Measurements from ENCODE around the gene PIWIL1.

The PIWIL1 gene

DNA sequence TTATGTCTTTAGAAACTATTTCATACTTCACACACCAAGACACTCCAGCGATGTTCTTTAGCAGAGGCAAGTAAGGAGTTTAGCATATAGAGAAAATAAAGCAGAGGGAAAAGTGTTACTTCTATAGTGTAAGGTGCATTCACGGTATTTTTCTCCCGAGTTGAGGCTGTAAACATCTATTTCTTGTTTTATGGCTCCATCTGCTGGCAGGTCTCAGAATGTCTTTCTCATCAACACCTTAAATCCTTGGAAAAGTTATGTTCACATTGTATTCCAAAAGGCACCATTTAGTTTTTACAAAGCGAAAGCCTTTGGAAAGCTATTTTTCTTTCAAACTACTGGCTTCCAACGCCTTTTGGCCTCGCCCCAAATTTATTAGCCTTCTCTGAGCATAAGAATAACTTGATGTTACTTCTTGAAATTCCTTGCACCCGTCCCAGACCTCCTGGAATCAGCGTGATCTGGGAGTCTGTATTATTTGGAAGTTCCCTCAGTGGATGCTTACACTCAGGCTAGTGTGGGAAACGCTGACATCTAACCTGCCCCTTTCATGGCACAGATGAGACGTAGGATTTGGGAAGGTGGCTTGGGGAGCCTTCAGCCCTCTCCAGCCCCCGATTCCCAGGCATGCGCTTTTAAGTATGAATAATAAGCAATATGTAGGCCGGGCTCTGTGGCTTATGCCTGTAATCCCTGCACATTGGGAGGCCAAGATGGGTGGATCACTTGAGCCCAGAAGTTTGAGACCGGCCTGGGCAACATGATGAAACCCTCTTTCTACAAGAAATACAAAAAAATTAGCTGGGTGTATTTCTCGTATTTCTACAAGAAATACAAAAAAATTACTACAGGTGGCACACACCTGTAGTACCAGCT is 1.9 kb upstream of the PIWIL1 start:
- Histone ChIP-seq H3K27me3 (ENCODE audit: control insufficient read depth in 1 of 2, insufficient read depth in 2 of 2, low read length in 2 of 2) (peaks cover 9% of the 10 kb centered on the region in 2 donors), H3K27ac (ENCODE audit: low read depth, low read length) (no peak overlapping the region), H3K9ac (ENCODE audit: low read depth in 1 of 2, low read length in 2 of 2) (no peak overlapping the region), H3K9me3 (ENCODE audit: control insufficient read depth in 1 of 2, low read length in 2 of 2) (no peaks in the 10 kb centered on the region), H3K4me3 (ENCODE audit: low read depth in 1 of 2, low read length in 2 of 2) (no peak overlapping the region), H3K36me3 (ENCODE audit: control insufficient read depth in 1 of 2, insufficient read depth in 2 of 2, low read length in 2 of 2) (no peaks in the 10 kb centered on the region), H3K4me1 (ENCODE audit: control insufficient read depth in 1 of 2, insufficient read depth in 2 of 2, low read length in 2 of 2) (no peaks in the 10 kb centered on the region)

DNA sequence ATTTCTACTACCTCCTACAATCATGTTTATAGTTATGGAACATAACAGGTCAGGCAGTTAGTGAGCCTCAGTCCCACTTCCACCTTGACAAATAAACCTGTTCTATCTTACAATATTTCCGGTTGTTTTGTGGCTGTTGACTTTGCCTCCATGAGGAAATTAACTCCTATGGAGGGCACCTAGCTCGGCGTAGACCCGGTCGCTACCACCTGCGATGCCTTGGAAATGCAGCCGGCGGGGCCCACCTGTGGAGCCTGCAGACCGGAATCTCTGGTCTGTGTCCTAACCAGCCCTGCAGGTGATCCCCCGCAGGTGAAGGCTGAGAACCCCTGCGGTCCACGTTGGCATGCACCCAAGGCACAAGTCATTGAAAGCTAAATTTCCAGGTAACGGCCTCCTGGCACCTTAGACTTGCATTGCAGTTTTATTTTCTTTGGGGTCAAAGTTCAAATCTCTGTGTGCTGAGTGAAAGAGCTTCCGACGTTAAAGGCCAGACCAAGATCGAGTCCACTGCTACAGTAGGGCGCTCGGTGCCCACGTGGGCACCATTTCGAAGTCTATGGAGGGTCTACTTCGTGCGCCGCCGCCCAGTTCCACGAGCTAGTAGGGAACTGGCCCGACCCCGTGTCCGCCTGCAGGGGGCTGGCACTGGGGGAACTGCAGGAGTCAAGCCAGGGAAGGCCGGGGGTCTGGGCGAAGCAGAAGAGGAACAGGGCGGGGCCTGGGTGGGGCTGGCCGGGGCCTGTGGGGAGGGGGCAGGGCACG is 782 bp upstream of the PIWIL1 start:
- Histone ChIP-seq H3K4me1 (ENCODE audit: control insufficient read depth in 1 of 2, insufficient read depth in 2 of 2, low read length in 2 of 2) (no peaks in the 10 kb centered on the region), H3K27ac (ENCODE audit: low read depth, low read length) (no peak overlapping the region), H3K27me3 (ENCODE audit: control insufficient read depth in 1 of 2, insufficient read depth in 2 of 2, low read length in 2 of 2) (peaks cover 9% of the 10 kb centered on the region in 2 donors), H3K4me3 (ENCODE audit: low read depth in 1 of 2, low read length in 2 of 2) (no peak overlapping the region), H3K9ac (ENCODE audit: low read depth in 1 of 2, low read length in 2 of 2) (no peak overlapping the region), H3K9me3 (ENCODE audit: control insufficient read depth in 1 of 2, low read length in 2 of 2) (no peaks in the 10 kb centered on the region), H3K36me3 (ENCODE audit: control insufficient read depth in 1 of 2, insufficient read depth in 2 of 2, low read length in 2 of 2) (no peaks in the 10 kb centered on the region)

DNA sequence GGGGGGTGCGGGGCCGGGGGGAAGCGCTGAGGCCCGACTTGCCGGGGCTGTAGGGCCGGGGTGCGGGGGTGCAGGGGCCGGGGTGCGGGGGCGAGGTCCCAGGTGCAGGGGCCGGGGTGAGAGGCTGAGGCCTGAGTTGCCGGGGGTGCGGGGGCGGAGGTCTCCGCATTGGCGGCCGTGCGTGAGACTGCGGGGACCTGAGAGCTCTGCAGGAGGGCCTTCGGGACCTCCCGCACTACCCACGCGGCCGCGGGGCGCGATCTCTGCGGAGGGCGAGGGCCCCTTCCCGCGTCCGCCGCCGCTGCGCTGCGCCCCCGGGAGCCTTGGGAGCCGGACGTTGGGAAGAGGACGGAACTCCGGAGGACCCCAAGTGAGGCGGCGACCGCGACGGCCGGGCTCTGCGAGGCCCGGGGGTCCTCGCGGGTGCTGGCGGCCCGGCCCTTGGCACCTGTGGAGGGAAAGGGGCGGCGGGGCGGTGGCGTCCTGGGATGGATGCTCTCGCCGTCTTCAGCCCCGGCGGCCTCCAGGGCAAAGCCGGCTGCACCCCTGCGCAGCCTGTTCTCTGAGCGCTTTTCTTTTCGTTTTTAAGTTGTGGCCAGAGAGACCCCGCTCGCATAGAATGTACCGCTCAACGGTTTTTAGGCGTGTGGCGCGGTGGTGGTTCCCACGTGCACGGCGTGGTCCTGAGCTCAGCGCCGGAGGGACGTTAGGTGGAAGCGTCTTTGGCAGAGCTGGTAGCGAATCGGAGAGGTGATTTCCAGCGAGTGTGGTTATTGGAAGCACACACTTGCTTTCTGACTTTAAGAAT is 1.3 kb downstream of the PIWIL1 start:
- H3K4me3 ChIP-seq (ENCODE audit: low read depth in 1 of 2, low read length in 2 of 2) = no peak overlapping the region
- no peak overlapping the region for H3K9ac ChIP-seq (ENCODE audit: low read depth in 1 of 2, low read length in 2 of 2)

DNA sequence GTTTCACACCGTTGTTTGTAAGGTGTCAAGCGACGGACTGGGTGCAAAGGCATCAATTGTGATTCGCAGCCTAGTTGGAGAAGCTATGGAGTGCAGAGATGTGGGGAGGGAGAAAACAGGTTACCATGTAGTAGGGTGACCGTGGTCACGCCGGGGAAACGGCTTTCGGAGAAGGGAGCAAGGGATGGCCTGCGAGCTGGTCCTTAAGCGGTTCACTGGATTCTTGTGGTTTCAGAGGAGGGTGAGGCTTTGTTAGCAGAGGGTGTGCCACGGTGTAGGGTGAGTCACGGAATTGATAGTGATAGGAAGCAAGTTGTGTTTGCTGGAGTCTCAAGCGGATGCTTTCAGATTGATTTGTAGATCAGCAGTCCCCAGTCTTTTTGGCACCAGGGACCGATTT is 2.3 kb downstream of the PIWIL1 start:
- Histone ChIP-seq H3K9ac (ENCODE audit: low read depth in 1 of 2, low read length in 2 of 2) (no peak overlapping the region), H3K36me3 (ENCODE audit: control insufficient read depth in 1 of 2, insufficient read depth in 2 of 2, low read length in 2 of 2) (no peaks in the 10 kb centered on the region), H3K4me1 (ENCODE audit: control insufficient read depth in 1 of 2, insufficient read depth in 2 of 2, low read length in 2 of 2) (no peaks in the 10 kb centered on the region), H3K9me3 (ENCODE audit: control insufficient read depth in 1 of 2, low read length in 2 of 2) (no peaks in the 10 kb centered on the region), H3K4me3 (ENCODE audit: low read depth in 1 of 2, low read length in 2 of 2) (no peak overlapping the region), H3K27me3 (ENCODE audit: control insufficient read depth in 1 of 2, insufficient read depth in 2 of 2, low read length in 2 of 2) (peaks cover 4 to 9% of the 10 kb centered on the region in 2 donors), H3K27ac (ENCODE audit: low read depth, low read length) (no peak overlapping the region)

More for the DNA sequence above, 1.3 kb downstream of the PIWIL1 start:
- H3K27me3 ChIP-seq (ENCODE audit: control insufficient read depth in 1 of 2, insufficient read depth in 2 of 2, low read length in 2 of 2) = peaks cover 9% of the 10 kb centered on the region in 2 donors
- H3K36me3 ChIP-seq (ENCODE audit: control insufficient read depth in 1 of 2, insufficient read depth in 2 of 2, low read length in 2 of 2) = no peaks in the 10 kb centered on the region
- H3K9me3 ChIP-seq (ENCODE audit: control insufficient read depth in 1 of 2, low read length in 2 of 2) = no peaks in the 10 kb centered on the region
- H3K4me1 ChIP-seq (ENCODE audit: control insufficient read depth in 1 of 2, insufficient read depth in 2 of 2, low read length in 2 of 2) = no peaks in the 10 kb centered on the region
- no peak overlapping the region for H3K27ac ChIP-seq (ENCODE audit: low read depth, low read length)

DNA sequence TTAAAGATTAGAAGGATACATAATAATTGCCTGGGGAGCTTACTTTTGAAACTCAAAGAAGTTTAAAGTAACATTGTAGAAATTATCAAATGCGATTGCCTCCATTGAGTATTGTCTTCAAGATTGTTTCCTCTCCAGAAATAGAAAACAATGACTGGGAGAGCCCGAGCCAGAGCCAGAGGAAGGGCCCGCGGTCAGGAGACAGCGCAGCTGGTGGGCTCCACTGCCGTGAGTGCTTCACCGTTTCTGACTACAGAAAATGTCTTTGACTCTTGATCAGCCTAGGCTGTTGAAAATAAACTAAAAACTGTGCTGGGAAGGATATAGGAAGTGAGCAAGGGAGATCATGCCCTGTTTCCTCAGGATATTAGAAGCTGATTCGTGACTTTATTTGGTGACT is 4.8 kb downstream of the PIWIL1 start:
- Histone ChIP-seq H3K9ac (ENCODE audit: low read depth in 1 of 2, low read length in 2 of 2) (no peak overlapping the region), H3K4me1 (ENCODE audit: control insufficient read depth in 1 of 2, insufficient read depth in 2 of 2, low read length in 2 of 2) (no peaks in the 10 kb centered on the region), H3K4me3 (ENCODE audit: low read depth in 1 of 2, low read length in 2 of 2) (no peak overlapping the region)

DNA sequence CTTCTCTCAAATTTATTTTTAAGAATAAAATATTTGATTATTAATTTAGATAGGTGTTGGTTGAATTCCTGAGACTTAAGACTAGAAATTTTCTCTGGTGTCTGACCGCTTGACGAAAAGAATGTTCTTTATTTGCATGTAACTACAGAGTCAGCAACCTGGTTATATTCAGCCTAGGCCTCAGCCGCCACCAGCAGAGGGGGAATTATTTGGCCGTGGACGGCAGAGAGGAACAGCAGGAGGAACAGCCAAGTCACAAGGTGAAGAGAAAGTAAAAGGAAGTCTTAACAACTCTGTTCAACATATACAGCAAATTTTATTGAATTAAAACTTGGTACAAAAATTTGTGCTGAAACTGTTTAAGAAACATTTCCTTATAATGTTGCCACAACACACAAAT is 5.2 kb downstream of the PIWIL1 start:
- no peaks in the 10 kb centered on the region for H3K36me3 ChIP-seq (ENCODE audit: control insufficient read depth in 1 of 2, insufficient read depth in 2 of 2, low read length in 2 of 2)
- H3K9ac ChIP-seq (ENCODE audit: low read depth in 1 of 2, low read length in 2 of 2) = no peak overlapping the region
- no peaks in the 10 kb centered on the region for H3K9me3 ChIP-seq (ENCODE audit: control insufficient read depth in 1 of 2, low read length in 2 of 2)
- peaks cover 3 to 9% of the 10 kb centered on the region in 2 donors for H3K27me3 ChIP-seq (ENCODE audit: control insufficient read depth in 1 of 2, insufficient read depth in 2 of 2, low read length in 2 of 2)
- no peak overlapping the region for H3K27ac ChIP-seq (ENCODE audit: low read depth, low read length)
- H3K4me1 ChIP-seq (ENCODE audit: control insufficient read depth in 1 of 2, insufficient read depth in 2 of 2, low read length in 2 of 2) = no peaks in the 10 kb centered on the region
- H3K4me3 ChIP-seq (ENCODE audit: low read depth in 1 of 2, low read length in 2 of 2) = no peak overlapping the region

More for the DNA sequence above, 4.8 kb downstream of the PIWIL1 start:
- Histone ChIP-seq H3K9me3 (ENCODE audit: control insufficient read depth in 1 of 2, low read length in 2 of 2) (no peaks in the 10 kb centered on the region), H3K27me3 (ENCODE audit: control insufficient read depth in 1 of 2, insufficient read depth in 2 of 2, low read length in 2 of 2) (peaks cover 3 to 9% of the 10 kb centered on the region in 2 donors), H3K27ac (ENCODE audit: low read depth, low read length) (no peak overlapping the region), H3K36me3 (ENCODE audit: control insufficient read depth in 1 of 2, insufficient read depth in 2 of 2, low read length in 2 of 2) (no peaks in the 10 kb centered on the region)

DNA sequence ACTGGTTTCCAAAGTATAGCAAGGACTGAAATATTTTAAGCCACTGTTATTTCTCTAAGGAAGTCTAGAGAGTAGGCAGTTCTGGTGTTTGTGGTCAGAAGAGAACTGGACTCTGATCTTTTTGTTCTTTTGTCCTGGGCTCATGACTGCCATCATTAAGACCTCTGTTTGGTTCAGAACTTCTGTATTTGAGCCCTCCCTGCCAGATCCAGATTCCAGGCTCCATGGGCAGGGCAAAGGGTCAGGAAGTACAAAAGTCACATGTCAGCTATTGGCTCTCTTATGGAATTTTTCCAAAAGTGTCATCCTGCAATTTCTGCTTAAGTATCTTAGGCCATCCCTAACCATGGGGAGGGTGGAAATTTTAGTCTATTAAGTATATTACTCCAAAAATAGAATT is 6.8 kb downstream of the PIWIL1 start:
- Histone ChIP-seq H3K4me1 (ENCODE audit: control insufficient read depth in 1 of 2, insufficient read depth in 2 of 2, low read length in 2 of 2) (no peaks in the 10 kb centered on the region), H3K27ac (ENCODE audit: low read depth, low read length) (no peak overlapping the region), H3K9ac (ENCODE audit: low read depth in 1 of 2, low read length in 2 of 2) (no peak overlapping the region), H3K9me3 (ENCODE audit: control insufficient read depth in 1 of 2, low read length in 2 of 2) (no peaks in the 10 kb centered on the region), H3K36me3 (ENCODE audit: control insufficient read depth in 1 of 2, insufficient read depth in 2 of 2, low read length in 2 of 2) (no peaks in the 10 kb centered on the region), H3K4me3 (ENCODE audit: low read depth in 1 of 2, low read length in 2 of 2) (no peak overlapping the region), H3K27me3 (ENCODE audit: control insufficient read depth in 1 of 2, insufficient read depth in 2 of 2, low read length in 2 of 2) (peaks cover 3 to 5% of the 10 kb centered on the region in 2 donors)

DNA sequence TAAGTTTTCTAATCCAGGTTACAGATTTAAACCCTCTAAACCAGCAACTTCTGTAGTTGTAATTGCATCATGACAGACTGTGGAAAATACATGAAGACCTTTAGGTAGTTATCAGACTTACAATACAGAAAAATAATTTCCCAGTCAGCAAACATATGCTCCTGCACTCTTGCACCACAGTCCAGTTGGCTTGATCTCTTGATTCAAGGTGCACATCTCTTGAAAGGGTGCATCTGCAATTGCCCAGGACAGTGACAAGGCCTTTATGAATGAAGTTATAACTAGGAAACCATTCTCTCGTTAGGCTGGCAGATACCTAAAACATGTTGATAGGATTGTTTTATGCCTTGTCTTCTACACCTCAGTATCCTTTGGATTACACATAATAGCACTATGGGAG is 7.6 kb downstream of the PIWIL1 start:
- Histone ChIP-seq H3K27me3 (ENCODE audit: control insufficient read depth in 1 of 2, insufficient read depth in 2 of 2, low read length in 2 of 2) (peaks cover 0 to 3% of the 10 kb centered on the region in 2 donors), H3K4me3 (ENCODE audit: low read depth in 1 of 2, low read length in 2 of 2) (no peak overlapping the region), H3K9me3 (ENCODE audit: control insufficient read depth in 1 of 2, low read length in 2 of 2) (no peaks in the 10 kb centered on the region), H3K27ac (ENCODE audit: low read depth, low read length) (no peak overlapping the region), H3K4me1 (ENCODE audit: control insufficient read depth in 1 of 2, insufficient read depth in 2 of 2, low read length in 2 of 2) (no peaks in the 10 kb centered on the region), H3K9ac (ENCODE audit: low read depth in 1 of 2, low read length in 2 of 2) (no peak overlapping the region), H3K36me3 (ENCODE audit: control insufficient read depth in 1 of 2, insufficient read depth in 2 of 2, low read length in 2 of 2) (no peaks in the 10 kb centered on the region)

DNA sequence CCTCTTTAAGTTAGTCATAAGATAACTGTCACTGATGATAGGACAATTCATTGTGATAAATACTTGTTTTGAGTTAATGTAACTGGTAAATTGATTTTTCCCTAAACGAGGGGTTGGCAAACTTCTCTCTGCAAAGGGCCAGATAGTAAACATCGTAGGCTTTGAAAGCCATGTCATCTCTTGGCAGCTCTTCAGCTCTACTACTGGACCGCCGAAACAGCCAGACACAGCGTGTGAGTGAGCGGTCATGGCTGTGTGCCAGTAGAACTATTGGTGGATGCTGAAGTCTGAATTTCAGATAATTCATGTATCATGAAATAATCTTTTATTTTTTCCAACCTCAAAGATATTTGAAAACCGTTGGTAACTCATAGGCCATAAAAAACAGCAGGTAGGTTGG is 9.9 kb downstream of the PIWIL1 start:
- H3K9ac ChIP-seq (ENCODE audit: low read depth in 1 of 2, low read length in 2 of 2) = no peak overlapping the region
- H3K4me1 ChIP-seq (ENCODE audit: control insufficient read depth in 1 of 2, insufficient read depth in 2 of 2, low read length in 2 of 2) = no peaks in the 10 kb centered on the region
- H3K9me3 ChIP-seq (ENCODE audit: control insufficient read depth in 1 of 2, low read length in 2 of 2) = no peaks in the 10 kb centered on the region
- no peak overlapping the region for H3K4me3 ChIP-seq (ENCODE audit: low read depth in 1 of 2, low read length in 2 of 2)
- H3K36me3 ChIP-seq (ENCODE audit: control insufficient read depth in 1 of 2, insufficient read depth in 2 of 2, low read length in 2 of 2) = no peaks in the 10 kb centered on the region
- H3K27ac ChIP-seq (ENCODE audit: low read depth, low read length) = no peak overlapping the region
- H3K27me3 ChIP-seq (ENCODE audit: control insufficient read depth in 1 of 2, insufficient read depth in 2 of 2, low read length in 2 of 2) = peaks cover 0 to 3% of the 10 kb centered on the region in 2 donors

Measured in duodenal mucosa (tissue), 2 donors.